Measurements from ENCODE around the gene DPP9. TPM values are rescaled to one million over a fixed set of nuclear protein-coding genes. Genes with fewer than 3 reads are reported as not detected.

The DPP9 gene
- total and polyA plus RNA-seq, 2 of the 8 experiments (the other 6 are each of a cell fraction or from before 2014, with no cell fraction given) = 11.6 to 40.7 TPM

DNA sequence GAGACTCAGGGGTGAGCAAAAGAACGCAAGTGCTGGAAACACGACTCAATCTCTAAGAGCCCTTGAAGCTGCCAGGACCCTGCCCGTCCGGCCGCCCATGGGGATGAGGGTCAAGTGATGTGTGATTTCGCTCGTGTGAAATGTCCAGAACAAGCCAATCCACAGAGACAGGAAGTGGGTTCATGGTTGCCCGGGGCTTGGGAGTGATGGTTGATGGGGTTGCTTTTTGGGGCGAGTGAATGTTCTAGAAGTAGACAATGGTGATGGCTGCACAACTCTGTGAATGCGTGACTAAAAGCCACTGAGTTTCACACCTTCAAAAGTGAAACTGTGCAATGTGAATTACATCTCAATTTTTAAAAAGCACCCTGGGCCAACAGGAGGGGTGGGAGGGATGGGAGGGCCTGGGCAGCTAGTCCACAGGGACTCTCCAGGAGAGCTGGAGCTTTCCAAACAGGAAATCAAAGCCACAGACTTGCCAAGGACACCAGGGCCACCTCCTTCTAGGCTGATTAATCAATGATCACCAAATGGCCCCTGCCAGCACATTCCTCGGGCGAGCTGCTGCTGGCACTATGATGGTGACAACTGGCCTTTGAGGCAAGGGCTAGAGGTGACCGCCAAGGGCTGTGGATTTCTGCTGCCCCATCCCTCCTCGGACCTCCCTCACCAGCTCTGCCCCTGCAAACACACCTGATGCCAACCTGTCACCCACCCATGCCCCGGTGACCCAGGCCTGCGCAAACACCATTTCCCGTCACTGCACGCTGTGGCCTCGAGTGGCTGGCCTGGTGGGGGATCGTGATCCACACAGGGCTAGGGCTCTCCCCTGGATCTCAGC lies 14.0 kb downstream of the DPP9 start:
- no peak overlapping the region for H3K14ac ChIP-seq (ENCODE audit: insufficient read length)
- no peak overlapping the region for H4K8ac ChIP-seq (ENCODE audit: extremely low read depth, insufficient read depth, low read length)
- H3K36me3 ChIP-seq (ENCODE audit: control insufficient read depth in 2 of 4, insufficient read depth in 4 of 4, low read length in 3 of 4) = peaks cover 4 to 29% (median 27%) of the 10 kb centered on the region in 4 experiments; a peak in 7 of 8 replicates
- H2BK12ac ChIP-seq (ENCODE audit: low read depth, low read length) = no peak overlapping the region
- no peak overlapping the region for H2BK15ac ChIP-seq (ENCODE audit: low read length)
- H3K4me2 ChIP-seq (ENCODE audit: insufficient read depth in 1 of 2, low read depth in 2 of 2, low read length in 2 of 2) = no peak overlapping the region
- DNase-seq (ENCODE audit: low read depth in 1 of 2, low spot score in 2 of 2) (no peak), FAIRE-seq (no peak)
- no peak overlapping the region for H2BK5ac ChIP-seq (ENCODE audit: low read depth, low read length)
- H3K4me1 ChIP-seq (replicated peaks in 1 of 4; ENCODE audit: control insufficient read depth in 3 of 4, insufficient read depth in 4 of 4, low read length in 3 of 4) = no peaks in the 10 kb centered on the region
- no peak overlapping the region for H2BK120ac ChIP-seq (replicated peaks; ENCODE audit: low read depth, low read length)
- no peak overlapping the region for H3K23ac ChIP-seq (ENCODE audit: insufficient read length)
- H3K56ac ChIP-seq (replicated peaks; ENCODE audit: insufficient read length, low read depth, low read length) = no peak overlapping the region
- no peak overlapping the region for H2AK5ac ChIP-seq (ENCODE audit: low read depth, low read length)
- no peak overlapping the region for H2BK20ac ChIP-seq (ENCODE audit: low read length)
- peaks cover 6 to 8% of the 10 kb centered on the region in 2 experiments for H4K20me1 ChIP-seq (replicated peaks in 1 of 2; ENCODE audit: control insufficient read depth in 1 of 2, insufficient read depth in 2 of 2, low read length in 2 of 2)
- no peaks in the 10 kb centered on the region for H3K23me2 ChIP-seq (ENCODE audit: low read depth, low read length)
- CTCF ChIA-PET (ENCODE audit: partially characterized antibody) = interaction anchor here (0.6 to 1.5 kb wide), 2 partner anchors 12 to 162 kb away, joined by 3 read pairs; no protein-coding TSS in a partner anchor
- H3K27ac ChIP-seq (ENCODE audit: low read depth, low read length) = no peak overlapping the region
- H2AFZ ChIP-seq (ENCODE audit: low read length) = no peak overlapping the region
- POLR2A ChIA-PET (ENCODE audit: partially characterized antibody) = interaction anchor here (0.5 to 0.7 kb wide), 2 partner anchors 93 to 160 kb away, joined by 3 read pairs; no protein-coding TSS in a partner anchor
- no peak overlapping the region for H3K4me3 ChIP-seq (ENCODE audit: extremely low read depth in 1 of 4, insufficient read depth in 2 of 4, low read depth in 3 of 4, low read length in 4 of 4)
- no peak overlapping the region for H3K9ac ChIP-seq (replicated peaks in 1 of 4; ENCODE audit: extremely low read depth in 1 of 4, low read depth in 3 of 4, low read length in 3 of 4)
- no peaks in the 10 kb centered on the region for H3K27me3 ChIP-seq (replicated peaks in 1 of 4; ENCODE audit: control insufficient read depth in 3 of 4, extremely low read depth in 1 of 4, insufficient read depth in 3 of 4, low read length in 3 of 4)
- no peaks in the 10 kb centered on the region for H3K79me1 ChIP-seq (ENCODE audit: low read depth, low read length)
- H3K9me3 ChIP-seq (ENCODE audit: insufficient read depth in 2 of 2, low read depth in 1 of 2, low read length in 1 of 2) = no peaks in the 10 kb centered on the region
- no peaks in the 10 kb centered on the region for H3K79me2 ChIP-seq (ENCODE audit: control insufficient read depth in 1 of 2, insufficient read depth in 2 of 2, low read length in 2 of 2)
- H4K91ac ChIP-seq (replicated peaks; ENCODE audit: insufficient read length, low read length) = no peak overlapping the region
- no peak overlapping the region for H3K4ac ChIP-seq (replicated peaks; ENCODE audit: insufficient read length, low read depth, low read length)
- H3K18ac ChIP-seq (ENCODE audit: extremely low read depth, low read length) = no peak overlapping the region
- H4K5ac ChIP-seq (ENCODE audit: insufficient read length, low read depth, low read length) = no peak overlapping the region
- WGBS, 2 experiments (ENCODE audit: extremely low coverage in 1 of 2, insufficient coverage in 1 of 2, insufficient read length in 1 of 2, insufficient replicate concordance in 2 of 2, low coverage in 1 of 2, low lambda C conversion rate in 2 of 2, missing lambda C conversion rate in 1 of 2) = 85% methylated on average over 20 of the region's 20 CpGs; no CpG with 5 or more reads in 1 of the 2 experiments
- TF ChIP-seq EGR1 (IDR thresholded peaks at IDR 0.05; ENCODE audit: borderline replicate concordance, low read depth, low read length) (no peak), SIX5 (IDR thresholded peaks at IDR 0.05; ENCODE audit: low read depth, low read length) (no peak), FOSL1 (IDR thresholded peaks at IDR 0.05; ENCODE audit: insufficient read depth, low read depth, low read length) (no peak), KDM5A (IDR thresholded peaks at IDR 0.05; ENCODE audit: low read length) (no peak), SIN3A (conservative IDR thresholded peaks at IDR 0.05 in 1 of 2, IDR thresholded peaks at IDR 0.05 in 1 of 2; ENCODE audit: low read depth in 1 of 2, low read length in 2 of 2) (no peak), RFX5 (IDR thresholded peaks at IDR 0.05; ENCODE audit: borderline replicate concordance, low read depth, low read length) (no peak)
- TF ChIP-seq, protein P1, sequence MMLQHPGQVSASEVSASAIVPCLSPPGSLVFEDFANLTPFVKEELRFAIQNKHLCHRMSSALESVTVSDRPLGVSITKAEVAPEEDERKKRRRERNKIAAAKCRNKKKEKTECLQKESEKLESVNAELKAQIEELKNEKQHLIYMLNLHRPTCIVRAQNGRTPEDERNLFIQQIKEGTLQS (IDR thresholded peaks at IDR 0.05; ENCODE audit: insufficient read depth, low read depth, low read length) = no peak
